Tibial artery (tissue), 4 donors: Measurements from ENCODE around the gene ITGA2.

ENCODE experiments used
- DNase-seq, 2 donors: peaks; one replicate each; pipeline ENCODE4 v3.0.0-alpha.2; 2019
- H3K27ac ChIP-seq, 2 donors: fragments of 200-600 bp; sonication (generic) in 1 of 2; 1 replicate in 1 of 2; 2 replicates in 1 of 2; pipeline ENCODE4 v1.5.1; 2018 to 2019; ENCODE audit warnings: mild to moderate bottlenecking in 1 of 2
- H3K27me3 ChIP-seq, 2 donors: fragments of 200-600 bp; sonication (generic) in 1 of 2; one replicate each; pipeline versions ENCODE4 v1.5.1 to v1.6.0; 2016 to 2019
- H3K36me3 ChIP-seq, 3 donors: fragments of 200-600 bp; sonication (generic) in 2 of 3; one replicate each; pipeline ENCODE4 v1.5.1; 2016 to 2019; ENCODE audit warnings: mild to moderate bottlenecking in 2 of 3
- H3K4me1 ChIP-seq, 4 donors: fragments of 200-600 bp; sonication (generic) in 2 of 4; 1 replicate in 3 of 4; 2 replicates in 1 of 4; pipeline ENCODE4 v1.5.1; 2016 to 2019
- H3K4me3 ChIP-seq, 2 donors: fragments of 200-600 bp; sonication (generic) in 1 of 2; 1 replicate in 1 of 2; 2 replicates in 1 of 2; pipeline ENCODE4 v1.5.1; 2018 to 2019; ENCODE audit warnings: mild to moderate bottlenecking in 2 of 2
- H3K9me3 ChIP-seq, 3 donors: fragments of 200-600 bp; sonication (generic) in 1 of 3; one replicate each; pipeline ENCODE4 v1.5.1; 2016 to 2019
- intact Hi-C: fragments of 100-400 bp; cut with DNase I; formaldehyde crosslinking; loops from one replicate; pipeline ENCODE4 v1.15.0; 2023; ENCODE audit warnings: low total_unique reads
- TF ChIP-seq, protein P1 (sequence below), 2 experiments: fragments of 200-600 bp in 1 of 2; fragments of 450-650 bp in 1 of 2; IDR thresholded peaks; one replicate each; pipeline ENCODE4 v1.5.1; 2017 to 2019; ENCODE audit warnings: antibody characterized with exemption in 2 of 2, mild to moderate bottlenecking in 1 of 2, moderate library complexity in 1 of 2

Gene ITGA2

DNA sequence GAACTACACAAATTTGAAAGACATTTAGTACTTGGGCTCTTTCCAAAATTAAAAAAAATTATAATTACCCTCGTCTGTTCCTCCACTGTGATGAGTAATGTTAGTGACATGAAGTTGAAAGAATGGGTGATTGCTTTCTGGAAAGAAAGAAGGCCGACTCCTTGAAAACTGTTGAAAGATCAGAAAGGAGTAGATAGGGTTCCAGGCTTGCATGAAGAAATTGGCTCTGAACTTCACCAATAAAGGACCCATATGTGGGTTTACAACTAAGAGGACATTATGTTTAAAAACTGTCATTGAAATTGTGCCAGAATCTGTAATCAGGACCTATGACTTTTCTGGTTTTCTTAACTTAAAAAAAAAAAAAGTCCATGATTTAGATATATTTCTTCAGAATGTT, 141.1 kb downstream of the ITGA2 start:
- Histone ChIP-seq H3K4me3 (no peak overlapping the region), H3K9me3 (no peaks in the 10 kb centered on the region), H3K4me1 (no peaks in the 10 kb centered on the region), H3K27ac (no peak overlapping the region), H3K36me3 (no peaks in the 10 kb centered on the region), H3K27me3 (no peaks in the 10 kb centered on the region)
- no peak for DNase-seq
- TF ChIP-seq, protein P1, sequence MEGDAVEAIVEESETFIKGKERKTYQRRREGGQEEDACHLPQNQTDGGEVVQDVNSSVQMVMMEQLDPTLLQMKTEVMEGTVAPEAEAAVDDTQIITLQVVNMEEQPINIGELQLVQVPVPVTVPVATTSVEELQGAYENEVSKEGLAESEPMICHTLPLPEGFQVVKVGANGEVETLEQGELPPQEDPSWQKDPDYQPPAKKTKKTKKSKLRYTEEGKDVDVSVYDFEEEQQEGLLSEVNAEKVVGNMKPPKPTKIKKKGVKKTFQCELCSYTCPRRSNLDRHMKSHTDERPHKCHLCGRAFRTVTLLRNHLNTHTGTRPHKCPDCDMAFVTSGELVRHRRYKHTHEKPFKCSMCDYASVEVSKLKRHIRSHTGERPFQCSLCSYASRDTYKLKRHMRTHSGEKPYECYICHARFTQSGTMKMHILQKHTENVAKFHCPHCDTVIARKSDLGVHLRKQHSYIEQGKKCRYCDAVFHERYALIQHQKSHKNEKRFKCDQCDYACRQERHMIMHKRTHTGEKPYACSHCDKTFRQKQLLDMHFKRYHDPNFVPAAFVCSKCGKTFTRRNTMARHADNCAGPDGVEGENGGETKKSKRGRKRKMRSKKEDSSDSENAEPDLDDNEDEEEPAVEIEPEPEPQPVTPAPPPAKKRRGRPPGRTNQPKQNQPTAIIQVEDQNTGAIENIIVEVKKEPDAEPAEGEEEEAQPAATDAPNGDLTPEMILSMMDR (IDR thresholded peaks at IDR 0.05) = no peak
- intact Hi-C loops = no loop called here

DNA sequence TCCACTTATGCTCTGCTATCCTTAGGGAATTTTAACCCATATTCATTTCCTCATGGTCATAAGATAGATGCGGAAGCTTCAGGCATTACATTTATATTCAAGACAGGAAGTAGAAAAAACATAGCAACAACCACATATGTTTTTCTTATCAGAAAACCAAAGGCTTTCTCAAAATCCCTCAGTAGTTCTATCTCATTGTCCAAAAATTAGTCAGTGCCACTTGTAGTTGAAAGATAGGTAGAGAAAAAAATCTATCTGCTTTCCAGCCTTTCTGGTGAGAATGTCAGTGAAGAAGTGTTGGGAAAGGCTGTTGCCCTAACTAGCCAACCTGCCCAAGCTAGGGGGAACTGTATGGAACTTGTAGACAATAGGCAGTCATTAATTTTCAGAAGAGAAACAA, 143.9 kb downstream of the ITGA2 start:
- no peaks in the 10 kb centered on the region for H3K9me3 ChIP-seq
- H3K36me3 ChIP-seq = no peaks in the 10 kb centered on the region
- intact Hi-C loops = no loop called here
- H3K4me3 ChIP-seq = no peak overlapping the region
- no peaks in the 10 kb centered on the region for H3K4me1 ChIP-seq
- TF ChIP-seq, protein P1 (IDR thresholded peaks at IDR 0.05) = no peak
- no peak for DNase-seq
- H3K27me3 ChIP-seq = no peaks in the 10 kb centered on the region
- no peak overlapping the region for H3K27ac ChIP-seq
